HG03378 (cell line): ENCODE measurements around the gene STEAP2.
"Not testable (repeated sequence)": the region's sequence is repeated elsewhere in the genome, so short reads cannot be mapped to it uniquely, and the experiment has no call there.

Experiments
- ATAC-seq: cut with Tn5 transposase; IDR thresholded peaks from one replicate; pipeline ENCODE4 v1.9.1; 2021; ENCODE audit warnings: mild to moderate bottlenecking, moderate library complexity; ENCODE audit not compliant: unreplicated experiment

Gene STEAP2

GRCh38 chr7:90232430-90232829 is 20.9 kb downstream of the STEAP2 start:
- ATAC-seq, result no peak

GRCh38 chr7:90233569-90233968 is 22.0 kb downstream of the STEAP2 start:
- ATAC-seq, result no peak

GRCh38 chr7:90236721-90237289 is 25.3 kb downstream of the STEAP2 start:
- ATAC-seq, result no peak

GRCh38 chr7:90238022-90238421 is 26.5 kb downstream of the STEAP2 start:
- ATAC-seq, result no peak

- ATAC-seq, result no peak
Measured at GRCh38 chr7:90238583-90238982, 27.0 kb downstream of the STEAP2 start.

- ATAC-seq, result no peak
Measured at GRCh38 chr7:90239050-90239449, 27.5 kb downstream of the STEAP2 start.

- no peak for ATAC-seq
Measured at GRCh38 chr7:90239625-90240228, 28.2 kb downstream of the STEAP2 start.

GRCh38 chr7:90242369-90243168 is 31.0 kb downstream of the STEAP2 start:
- ATAC-seq, result peak; percentile 31

GRCh38 chr7:90243556-90243955 is 32.0 kb downstream of the STEAP2 start:
- ATAC-seq, result no peak

- ATAC-seq, result no peak
Measured at GRCh38 chr7:90244565-90244908, 33.0 kb downstream of the STEAP2 start.

- ATAC-seq, result peak; percentile 92
Measured at GRCh38 chr7:90244909-90245851, 33.6 kb downstream of the STEAP2 start, which contains the start of gene CFAP69. TSS of gene CFAP69 (plus strand) at chr7:90245174. CDS start at chr7:90245425, 251 bp downstream.

- no peak for ATAC-seq
Measured at GRCh38 chr7:90246171-90246570, 34.6 kb downstream of the STEAP2 start.

GRCh38 chr7:90248706-90249105 is 37.2 kb downstream of the STEAP2 start:
- no peak for ATAC-seq

GRCh38 chr7:90250601-90251303 is 39.2 kb downstream of the STEAP2 start:
- ATAC-seq, result no peak

GRCh38 chr7:90251304-90251635 is 39.7 kb downstream of the STEAP2 start:
- ATAC-seq, result no peak

GRCh38 chr7:90256011-90256410 is 44.5 kb downstream of the STEAP2 start:
- not testable (repeated sequence) for ATAC-seq

- ATAC-seq, result no peak
Measured at GRCh38 chr7:90256778-90257177, 45.2 kb downstream of the STEAP2 start.

- ATAC-seq, result no peak
Measured at GRCh38 chr7:90261441-90261840, 49.9 kb downstream of the STEAP2 start.

GRCh38 chr7:90262438-90262837 is 50.9 kb downstream of the STEAP2 start:
- ATAC-seq, result peak; percentile 90

GRCh38 chr7:90266808-90267207 is 55.3 kb downstream of the STEAP2 start:
- no peak for ATAC-seq
